H1 (cell line): ENCODE results near the gene ADGRF1. TPM values are rescaled to one million over a fixed set of nuclear protein-coding genes. Genes with fewer than 3 reads are reported as not detected.

ENCODE experiments used
- HDAC6 ChIP-seq: IDR thresholded peaks from one replicate; pipeline ENCODE4 v1.7.1; 2012; ENCODE audit warnings: low read depth, mild to moderate bottlenecking, inconsistent platforms, low read length, moderate library complexity
- SIN3A ChIP-seq, 2 experiments: IDR thresholded peaks in 1 of 2; conservative IDR thresholded peaks in 1 of 2; 2 replicates each; pipeline ENCODE4 v1.6.1; 2011 to 2012; ENCODE audit warnings: low read length in 2 of 2, improper control_type of control experiment in 1 of 2, low read depth in 1 of 2, mild to moderate bottlenecking in 1 of 2
- polyA plus RNA-seq, 7 experiments: library from polyadenylated mRNA; depleted of rRNA in 3 of 7; stranded (reverse) in 5 of 7; unstranded in 2 of 7; fragments of >200 nt in 5 of 7; fragments of 200-250 nt in 2 of 7; gene quantifications; 1 replicate in 5 of 7; 2 replicates in 1 of 7; 4 replicates in 1 of 7; pipeline versions ENCODE4 v1.2.1 to v1.2.3, GENCODE V29; 2011 to 2013; ENCODE audit warnings: missing spikeins in 2 of 7, mixed read lengths in 2 of 7
- total RNA-seq: library from RNA; stranded (reverse); fragmentation: NEBNext Ultra II Directional; extraction: Animal tissue kit (Norgen Biotek cat#: 25700); gene quantifications from 2 replicates; pipeline ENCODE4 v1.2.1, GENCODE V29; 2021

The ADGRF1 gene
- total and polyA plus RNA-seq, 2 of the 8 experiments (the other 6 are each of a cell fraction or from before 2014, with no cell fraction given): not detected

DNA sequence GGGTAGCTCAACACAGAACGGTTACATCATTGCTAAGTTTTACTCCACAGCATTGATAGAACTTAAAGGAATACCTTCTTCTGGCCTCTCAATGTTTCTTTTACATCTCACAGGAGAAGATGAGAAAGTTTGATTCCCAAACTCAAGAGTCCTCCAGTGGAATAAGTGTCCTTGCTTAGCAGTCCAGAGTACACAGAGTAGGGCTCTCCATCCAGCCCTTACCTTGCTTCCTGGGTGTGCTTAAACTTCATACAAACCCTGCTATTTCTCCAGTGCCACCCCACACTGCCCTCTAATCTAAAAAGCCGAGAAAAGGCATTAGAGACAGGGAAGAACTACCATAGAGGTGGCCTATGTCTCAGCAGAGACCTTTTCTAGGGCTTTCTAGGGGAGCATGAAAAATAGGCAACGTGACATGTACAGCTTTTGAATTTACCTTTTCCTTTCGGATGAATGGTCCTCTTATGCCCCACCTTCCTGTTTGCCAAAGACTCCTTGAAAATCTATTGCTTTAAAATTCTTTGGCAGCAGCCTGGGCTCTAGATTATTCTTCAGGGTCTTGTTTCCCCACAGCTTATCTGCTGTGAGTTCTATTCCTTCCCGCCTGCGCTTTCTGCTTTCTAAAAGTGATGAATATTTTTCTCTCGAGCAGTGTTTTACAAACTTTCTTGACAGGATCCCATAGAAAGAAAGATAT is 12.1 kb downstream of the ADGRF1 start (continued):
- TF ChIP-seq HDAC6: no peak
- no peak for TF ChIP-seq SIN3A (conservative IDR thresholded peaks at IDR 0.05 in 1 of 2, IDR thresholded peaks at IDR 0.05 in 1 of 2; ENCODE audit: low read depth in 1 of 2, low read length in 2 of 2)
